GM21786 (cell line): ENCODE measurements around the gene IGFLR1.

ENCODE experiments used
- ATAC-seq: cut with Tn5 transposase; IDR thresholded peaks from one replicate; pipeline ENCODE4 v1.9.1; 2021; ENCODE audit not compliant: unreplicated experiment

The IGFLR1 gene

GRCh38 chr19:35739275-35740107 lies 2.8 kb downstream of the IGFLR1 start:
- ATAC-seq: no peak

GRCh38 chr19:35738887-35739229 lies 3.4 kb downstream of the IGFLR1 start:
- ATAC-seq: no peak

GRCh38 chr19:35738021-35738886 lies 4.0 kb downstream of the IGFLR1 start:
- no peak for ATAC-seq

GRCh38 chr19:35736913-35737886 lies 5.1 kb downstream of the IGFLR1 start:
- ATAC-seq: no peak

GRCh38 chr19:35734889-35735288 lies 7.4 kb downstream of the IGFLR1 start:
- ATAC-seq: no peak

GRCh38 chr19:35734273-35734672 lies 8.0 kb downstream of the IGFLR1 start:
- no peak for ATAC-seq

- ATAC-seq: no peak
Measured at GRCh38 chr19:35733180-35734125, 8.8 kb downstream of the IGFLR1 start.

GRCh38 chr19:35732540-35733179 lies 9.6 kb downstream of the IGFLR1 start:
- ATAC-seq: no peak

- ATAC-seq: no peak
Measured at GRCh38 chr19:35731779-35732405, 10.4 kb downstream of the IGFLR1 start.

GRCh38 chr19:35731353-35731752 lies 10.9 kb downstream of the IGFLR1 start:
- no peak for ATAC-seq

- no peak for ATAC-seq
Measured at GRCh38 chr19:35730326-35730725, 11.9 kb downstream of the IGFLR1 start.

GRCh38 chr19:35729763-35730162 lies 12.5 kb downstream of the IGFLR1 start:
- no peak for ATAC-seq

GRCh38 chr19:35729021-35729420 lies 13.2 kb downstream of the IGFLR1 start:
- ATAC-seq: no peak

GRCh38 chr19:35727956-35728706 lies 14.1 kb downstream of the IGFLR1 start:
- ATAC-seq: no peak

GRCh38 chr19:35727053-35727955 lies 14.9 kb downstream of the IGFLR1 start:
- ATAC-seq: no peak

- no peak for ATAC-seq
Measured at GRCh38 chr19:35725216-35725861, 16.9 kb downstream of the IGFLR1 start.

- no peak for ATAC-seq
Measured at GRCh38 chr19:35724560-35724959, 17.7 kb downstream of the IGFLR1 start.
